HepG2 (cell line): ENCODE results near the gene PTPRB. TPM values are rescaled to one million over a fixed set of nuclear protein-coding genes. Genes with fewer than 3 reads are reported as not detected.

Experiments
- ATAC-seq: fragments of 200-7000 bp; cut with Tn5 transposase; 3 replicates; pipeline ENCODE4 v1.9.1; 2020; ENCODE audit warnings: mild to moderate bottlenecking, moderate library complexity
- BruUV-seq: library from RNA; stranded (reverse); fragments of 400-500 nt; replicated peaks from 2 replicates; lab custom pipeline; 2021; lab: Mats Ljungman, UMichigan
- CTCF ChIA-PET: fragments of 300-600 bp; formaldehyde crosslinking; extraction: SDS; loops from one replicate; lab custom pipeline; 2021; ENCODE audit warnings: low total read pairs, inconsistent platforms, low intra/inter-chr PET ratio; lab: Yijun Ruan, JAX
- POLR2A ChIA-PET: fragments of 350-600 bp; sonication (Branson Sonifier 250); formaldehyde crosslinking; loops from one replicate; lab custom pipeline; 2020; ENCODE audit warnings: antibody characterized with exemption, inconsistent platforms; lab: Yijun Ruan, JAX
- DNase-seq: peaks from one replicate; pipeline ENCODE4 v3.0.0-alpha.2; 2015; ENCODE audit warnings: low spot score
- FAIRE-seq: peaks from 3 replicates; lab custom pipeline; 2011; peaks lifted over from hg19 to GRCh38; lab: Jason Lieb, UNC
- H2AFZ ChIP-seq: one replicate; pipeline ENCODE4 v1.6.1; 2011; ENCODE audit warnings: low read length, inconsistent platforms
- H3K27ac ChIP-seq: fragments of 300-600 bp; 3 replicates; pipeline ENCODE4 v1.8.0; 2011; ENCODE audit warnings: mixed run types, mild to moderate bottlenecking, mixed read lengths, low read length, inconsistent platforms; ENCODE audit not compliant: insufficient read depth; ENCODE audit errors: extremely low read length
- H3K27me3 ChIP-seq, 2 experiments: fragments of 200-600 bp in 1 of 2; 2 replicates in 1 of 2; 3 replicates in 1 of 2; pipeline versions ENCODE4 v1.6.0 to v1.8.0; 2011; ENCODE audit warnings: low read length in 2 of 2, mild to moderate bottlenecking in 2 of 2, moderate library complexity in 2 of 2, inconsistent platforms in 1 of 2; ENCODE audit not compliant: insufficient read depth in 2 of 2, control insufficient read depth in 1 of 2
- H3K36me3 ChIP-seq, 2 experiments: fragments of 200-600 bp in 1 of 2; replicated peaks in 1 of 2; 2 replicates in 1 of 2; 3 replicates in 1 of 2; pipeline versions ENCODE4 v1.5.1 to v1.8.0; 2011; ENCODE audit warnings: low read length in 2 of 2, inconsistent platforms in 1 of 2; ENCODE audit not compliant: insufficient read depth in 2 of 2, control insufficient read depth in 1 of 2
- H3K4me1 ChIP-seq: 2 replicates; pipeline ENCODE4 v1.5.1; 2012; ENCODE audit warnings: low read length, inconsistent platforms; ENCODE audit not compliant: insufficient read depth
- H3K4me2 ChIP-seq: 2 replicates; pipeline ENCODE4 v1.6.0; 2011; ENCODE audit warnings: low read depth, low read length, inconsistent platforms
- H3K4me3 ChIP-seq, 3 experiments: fragments of 200-600 bp in 1 of 3; sonication (generic), shearing (Covaris generic) in 1 of 3; replicated peaks in 1 of 3; 2 replicates each; pipeline ENCODE4 v1.5.1; 2011 to 2016; ENCODE audit warnings: low read length in 3 of 3, inconsistent platforms in 2 of 3, low read depth in 2 of 3, mild to moderate bottlenecking in 2 of 3, control low read depth in 1 of 3, mixed read lengths in 1 of 3; ENCODE audit not compliant: insufficient read depth in 1 of 3
- H3K79me2 ChIP-seq: one replicate; pipeline ENCODE4 v1.6.1; 2011; ENCODE audit warnings: low read length, inconsistent platforms; ENCODE audit not compliant: insufficient read depth
- H3K9ac ChIP-seq: 2 replicates; pipeline ENCODE4 v1.6.0; 2011; ENCODE audit warnings: mild to moderate bottlenecking, low read depth, low read length, inconsistent platforms; ENCODE audit not compliant: insufficient read depth
- H3K9me3 ChIP-seq: 2 replicates; pipeline ENCODE4 v1.5.1; 2012; ENCODE audit warnings: mild to moderate bottlenecking, low read length
- H4K20me1 ChIP-seq: 2 replicates; pipeline ENCODE4 v1.6.0; 2011; ENCODE audit warnings: inconsistent platforms, mild to moderate bottlenecking, low read length, moderate library complexity; ENCODE audit not compliant: insufficient read depth
- SAP130 ChIP-seq: IDR thresholded peaks from 2 replicates; pipeline ENCODE4 v1.6.1; 2016; ENCODE audit warnings: low read depth
- SOX13 ChIP-seq, 3 experiments: fragments of 450-650 bp in 1 of 3; sonication (generic) in 1 of 3; formaldehyde crosslinking in 1 of 3; IDR thresholded peaks in 2 of 3; conservative IDR thresholded peaks in 1 of 3; 2 replicates each; pipeline versions ENCODE4 v1.5.0 to v1.6.1; 2016 to 2020; ENCODE audit warnings: antibody characterized with exemption in 1 of 3, mild to moderate bottlenecking in 1 of 3, missing compliant biosample characterization in 1 of 3, missing genetic modification reagents in 1 of 3, moderate library complexity in 1 of 3
- ZNF207 ChIP-seq: fragments of 450-650 bp; IDR thresholded peaks from 2 replicates; pipeline ENCODE4 v1.6.1; 2016; ENCODE audit warnings: antibody characterized with exemption, borderline replicate concordance
- WGBS: methylation state at CpG from one replicate; pipeline ENCODE4 v1.1.6; 2017; ENCODE audit warnings: low lambda C conversion rate; 5-methylcytosine and 5-hydroxymethylcytosine counted together
- in situ Hi-C: cut with HindIII; loops from 2 replicates; pipeline ENCODE4 v1.10.0; 2017; ENCODE audit warnings: low pct_unique_long_range_greater_than_20kb; ENCODE audit not compliant: extremely low pct_ligation_motif_present
- intact Hi-C: fragments of 100-400 bp; cut with micrococcal nuclease; formaldehyde crosslinking; loops from one replicate; pipeline ENCODE4 v1.10.0; 2022; ENCODE audit not compliant: unreplicated experiment
- polyA plus RNA-seq, 8 experiments: library from polyadenylated mRNA; depleted of rRNA in 3 of 8; stranded (reverse) in 7 of 8; unstranded in 1 of 8; fragments of >200 nt; fragmentation: Illumina TruSeq in 4 of 8; extraction: Trizol in 4 of 8; gene quantifications; 2 replicates each; pipeline versions ENCODE4 v1.2.1 to v1.2.3, GENCODE V29; 2011 to 2016; ENCODE audit warnings: low read depth in 4 of 8, missing spikeins in 1 of 8, mixed read lengths in 1 of 8; ENCODE audit not compliant: insufficient read depth in 1 of 8
- total RNA-seq, 5 experiments: library from RNA; depleted of rRNA; stranded (reverse); fragments of >200 nt; fragmentation: Illumina TruSeq; extraction: Trizol; gene quantifications; 2 replicates each; pipeline ENCODE4 v1.2.3, GENCODE V29; 2016; ENCODE audit warnings: low read depth in 1 of 5
- TF ChIP-seq, protein P1 (sequence below): IDR thresholded peaks from 2 replicates; pipeline ENCODE4 v1.6.1; 2016; ENCODE audit warnings: low read depth
- TF ChIP-seq, protein P2 (sequence below): sonication (generic); formaldehyde crosslinking; IDR thresholded peaks from 2 replicates; pipeline ENCODE4 v1.8.0; 2022; ENCODE audit warnings: low read depth, missing genetic modification reagents

The PTPRB gene
- total and polyA plus RNA-seq, 2 of the 13 experiments (the other 11 are each of a cell fraction or from before 2014, with no cell fraction given): 0.02 to 0.07 TPM

DNA sequence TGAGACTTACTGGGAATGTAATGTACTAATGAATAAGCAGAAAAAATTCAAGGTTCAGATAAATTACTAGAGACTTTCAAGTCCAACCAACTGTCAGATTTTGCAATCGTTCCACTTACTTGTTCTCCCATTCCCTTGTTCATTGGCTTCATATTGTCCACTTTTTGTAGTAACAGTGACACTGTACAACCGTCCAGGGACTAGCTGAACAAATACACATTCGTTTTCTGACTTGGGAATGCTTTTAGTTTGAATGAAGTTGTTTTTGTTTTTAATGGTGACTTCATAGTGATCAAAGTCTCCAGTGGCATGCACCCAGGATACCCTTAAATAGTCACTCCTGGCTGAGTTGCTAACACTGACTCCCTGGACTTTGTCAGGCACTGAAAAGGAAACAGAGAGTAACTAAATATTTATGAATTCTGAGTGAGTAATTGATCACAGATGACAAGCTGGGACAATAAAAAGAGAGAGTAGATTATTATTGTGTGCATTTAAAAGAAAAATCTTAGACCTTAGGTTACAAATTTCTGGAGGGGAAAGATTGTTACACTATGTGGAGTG lies 65.4 kb downstream of the PTPRB start:
- CTCF ChIA-PET: no interaction called here
- Histone ChIP-seq H3K36me3 (no peaks in the 10 kb centered on the region), H3K4me2 (no peak overlapping the region), H4K20me1 (no peaks in the 10 kb centered on the region), H3K4me3 (no peak overlapping the region), H3K9me3 (no peaks in the 10 kb centered on the region), H3K27me3 (no peaks in the 10 kb centered on the region; a peak in 1 of 5 replicates), H2AFZ (no peak overlapping the region), H3K4me1 (peaks cover 10% of the 10 kb centered on the region), H3K27ac (no peak overlapping the region), H3K9ac (no peak overlapping the region), H3K79me2 (no peaks in the 10 kb centered on the region)
- FAIRE-seq (no peak), ATAC-seq (peak; percentile 74), DNase-seq (peak; percentile 50)
- WGBS: 8% methylated on average over 3 of the region's 3 CpGs
- in situ Hi-C loops: loop anchor here (10.0 kb wide), 1 partner anchor 667 kb away; no protein-coding TSS in a partner anchor
- POLR2A ChIA-PET: no interaction called here
- intact Hi-C loops: loop anchor here (10.0 kb wide), 1 partner anchor 587 kb away; no protein-coding TSS in a partner anchor
- TF ChIP-seq SAP130 (CRISPR knock-in tag) (peak; percentile 51), SOX13 (IDR thresholded peaks at IDR 0.05) (no peak), SOX13 (CRISPR knock-in tag; conservative IDR thresholded peaks at IDR 0.05 in 1 of 2, IDR thresholded peaks at IDR 0.05 in 1 of 2) (peak in 1 of 2 experiments; percentile 4; a peak in 1 of 4 replicates), ZNF207 (no peak)
- TF ChIP-seq, protein P1, sequence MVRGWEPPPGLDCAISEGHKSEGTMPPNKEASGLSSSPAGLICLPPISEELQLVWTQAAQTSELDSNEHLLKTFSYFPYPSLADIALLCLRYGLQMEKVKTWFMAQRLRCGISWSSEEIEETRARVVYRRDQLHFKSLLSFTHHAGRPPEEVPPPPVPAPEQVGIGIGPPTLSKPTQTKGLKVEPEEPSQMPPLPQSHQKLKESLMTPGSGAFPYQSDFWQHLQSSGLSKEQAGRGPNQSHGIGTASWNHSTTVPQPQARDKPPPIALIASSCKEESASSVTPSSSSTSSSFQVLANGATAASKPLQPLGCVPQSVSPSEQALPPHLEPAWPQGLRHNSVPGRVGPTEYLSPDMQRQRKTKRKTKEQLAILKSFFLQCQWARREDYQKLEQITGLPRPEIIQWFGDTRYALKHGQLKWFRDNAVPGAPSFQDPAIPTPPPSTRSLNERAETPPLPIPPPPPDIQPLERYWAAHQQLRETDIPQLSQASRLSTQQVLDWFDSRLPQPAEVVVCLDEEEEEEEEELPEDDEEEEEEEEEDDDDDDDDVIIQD (CRISPR knock-in tag): peak; percentile 58; the same call in 1 of the 2 replicates
- TF ChIP-seq, protein P2, sequence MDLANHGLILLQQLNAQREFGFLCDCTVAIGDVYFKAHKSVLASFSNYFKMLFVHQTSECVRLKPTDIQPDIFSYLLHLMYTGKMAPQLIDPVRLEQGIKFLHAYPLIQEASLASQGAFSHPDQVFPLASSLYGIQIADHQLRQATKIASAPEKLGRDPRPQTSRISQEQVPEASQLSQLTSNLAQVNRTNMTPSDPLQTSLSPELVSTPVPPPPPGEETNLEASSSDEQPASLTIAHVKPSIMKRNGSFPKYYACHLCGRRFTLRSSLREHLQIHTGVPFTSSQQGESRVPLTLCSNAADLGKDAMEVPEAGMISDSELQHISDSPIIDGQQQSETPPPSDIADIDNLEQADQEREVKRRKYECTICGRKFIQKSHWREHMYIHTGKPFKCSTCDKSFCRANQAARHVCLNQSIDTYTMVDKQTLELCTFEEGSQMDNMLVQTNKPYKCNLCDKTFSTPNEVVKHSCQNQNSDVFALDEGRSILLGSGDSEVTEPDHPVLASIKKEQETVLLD (CRISPR knock-in tag): no peak
- no TSS peak for BruUV-seq
